CD4-positive, alpha-beta T cell treated with Interferon alpha-2 for 1 hour (primary cell): ENCODE data around the gene NME7.

ENCODE experiments used
- DNase-seq, 2 donors: peaks; one replicate each; pipeline ENCODE4 v3.0.0-alpha.2; 2020 to 2022

The NME7 gene

DNA sequence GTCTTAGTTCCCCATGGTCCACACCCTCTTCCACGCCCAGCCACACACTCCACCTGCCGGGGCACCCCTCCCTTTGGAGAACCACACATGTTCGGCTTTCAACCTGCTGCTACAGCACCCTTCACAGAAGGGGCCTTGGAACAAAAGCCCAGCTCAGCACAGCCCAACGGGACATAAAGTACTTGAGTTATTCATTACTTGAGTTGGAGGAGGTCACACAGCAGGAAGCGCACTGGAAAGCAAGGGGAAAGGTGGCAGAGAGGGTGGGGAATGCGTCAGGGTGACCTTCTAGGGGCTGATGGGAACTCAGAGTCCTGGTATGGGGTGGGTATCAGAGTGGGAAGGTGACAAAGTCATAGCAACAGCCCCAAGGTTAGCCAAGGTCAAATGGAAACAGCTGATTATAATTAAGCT lies 264.1 kb downstream of the NME7 start:
- no peak for DNase-seq

DNA sequence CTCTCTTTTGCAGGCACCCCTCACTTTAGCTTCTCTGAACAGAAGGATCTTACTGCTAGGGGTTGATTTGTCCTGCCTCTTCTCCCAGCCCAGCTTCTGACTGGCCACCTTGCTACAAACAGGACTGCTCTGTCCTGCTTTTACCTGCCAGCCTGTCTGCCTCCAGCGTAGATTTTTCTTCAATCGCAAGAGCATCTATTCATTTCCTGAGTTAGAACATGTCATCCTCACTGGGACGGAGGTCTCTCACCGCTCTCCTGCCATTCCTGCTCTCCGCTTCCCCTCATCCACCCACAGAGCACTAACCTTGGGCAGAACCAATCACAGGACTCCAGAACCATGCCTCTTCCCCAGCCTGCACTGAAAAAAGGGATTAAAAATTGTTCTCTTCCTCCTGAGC lies 264.6 kb downstream of the NME7 start:
- DNase-seq = no peak

DNA sequence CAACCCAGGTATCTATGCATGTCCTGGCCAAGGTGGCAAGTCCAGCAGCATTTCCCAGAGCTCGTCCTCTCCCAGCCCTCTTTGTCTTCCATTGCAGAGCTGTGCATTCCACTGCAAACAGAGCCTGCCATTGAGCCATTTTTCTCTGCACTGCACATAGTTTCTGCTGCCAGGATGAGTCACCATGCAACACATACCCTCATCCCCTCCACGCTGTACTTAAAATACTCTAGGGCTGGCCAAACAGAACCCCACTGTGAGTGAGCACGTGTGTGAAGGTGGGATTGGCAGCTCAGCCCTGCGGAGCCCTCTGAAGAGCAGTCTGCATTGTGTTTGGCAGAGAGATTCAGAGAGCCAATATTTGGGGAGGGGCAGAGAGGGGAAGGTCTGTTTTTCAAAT lies 265.0 kb downstream of the NME7 start:
- DNase-seq = no peak

DNA sequence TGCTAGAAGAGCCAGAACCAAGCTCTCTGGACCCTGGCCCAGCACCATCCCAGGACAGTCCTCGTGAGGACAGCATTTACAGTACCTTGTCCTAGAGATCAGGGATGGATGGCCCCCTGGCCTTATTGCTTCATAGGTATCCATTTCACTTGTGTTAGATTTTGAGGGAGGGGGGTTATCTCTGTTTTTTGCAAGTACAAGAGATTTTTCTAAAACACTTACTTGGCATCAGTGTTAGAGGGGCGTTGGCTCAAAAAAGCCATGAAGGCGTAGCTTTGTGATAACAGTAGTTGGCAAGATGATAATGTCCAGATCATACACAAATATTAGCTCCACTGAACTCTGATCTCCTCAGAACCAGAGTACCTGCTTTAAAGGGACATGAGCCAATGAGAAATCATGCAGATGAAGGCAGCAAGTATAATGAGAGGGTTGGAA lies 266.9 kb downstream of the NME7 start:
- DNase-seq = no peak

DNA sequence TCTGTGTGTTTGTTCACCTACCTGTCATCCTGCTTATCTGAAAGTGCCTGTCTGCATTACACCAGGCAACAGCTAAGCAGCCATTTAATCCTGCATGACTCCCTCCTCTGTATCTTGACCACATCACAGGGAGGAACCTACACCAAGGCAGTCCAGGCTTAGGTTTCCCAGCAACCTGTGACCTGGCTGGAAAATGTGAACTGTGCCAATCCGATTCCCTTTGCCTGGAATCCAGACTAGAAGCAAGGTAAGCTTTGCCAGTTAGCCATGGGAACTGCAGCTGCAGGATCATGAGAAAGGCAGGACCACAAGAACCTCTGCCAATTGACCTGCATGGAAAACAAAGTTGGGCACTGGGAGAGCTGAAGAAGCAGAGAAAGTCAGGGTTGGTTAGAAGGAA lies 267.4 kb downstream of the NME7 start:
- no peak for DNase-seq

DNA sequence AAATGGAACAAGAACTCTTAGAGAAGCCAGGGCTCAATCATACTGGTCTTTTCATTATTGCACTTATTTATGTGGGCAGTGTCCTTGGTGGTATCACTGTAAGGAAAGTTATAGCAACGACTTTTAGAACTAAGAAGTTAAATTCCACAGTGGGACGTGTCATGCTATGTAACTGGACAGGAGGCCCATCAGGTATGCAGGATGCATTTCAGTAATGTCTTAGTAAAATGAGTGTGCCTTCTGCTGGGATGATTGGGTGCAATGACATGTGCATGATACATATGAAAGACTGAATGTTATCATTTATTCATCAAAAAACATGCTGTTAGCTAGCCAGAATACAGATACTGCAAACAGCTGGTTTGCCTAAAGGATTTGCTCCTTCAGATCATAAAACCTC lies 268.0 kb downstream of the NME7 start:
- DNase-seq = no peak

DNA sequence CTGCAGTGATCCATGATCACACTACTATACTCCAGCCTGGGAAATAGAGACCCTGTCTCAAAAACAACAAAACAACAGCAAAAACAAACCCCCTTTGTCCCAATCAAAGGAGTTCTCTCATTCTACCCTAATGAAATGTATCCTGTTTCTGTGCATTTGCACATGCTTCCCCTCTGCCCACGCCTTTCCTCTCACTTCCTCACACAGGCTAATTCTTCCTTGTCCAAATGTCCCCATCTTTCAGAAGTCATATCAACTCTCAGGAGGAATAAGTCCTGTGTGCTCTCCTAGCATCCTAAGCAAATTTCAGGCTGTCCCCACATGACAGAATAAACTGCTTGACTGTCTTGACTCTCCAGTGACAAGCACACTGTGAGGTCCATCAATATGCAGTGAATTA lies 269.2 kb downstream of the NME7 start:
- DNase-seq = no peak

DNA sequence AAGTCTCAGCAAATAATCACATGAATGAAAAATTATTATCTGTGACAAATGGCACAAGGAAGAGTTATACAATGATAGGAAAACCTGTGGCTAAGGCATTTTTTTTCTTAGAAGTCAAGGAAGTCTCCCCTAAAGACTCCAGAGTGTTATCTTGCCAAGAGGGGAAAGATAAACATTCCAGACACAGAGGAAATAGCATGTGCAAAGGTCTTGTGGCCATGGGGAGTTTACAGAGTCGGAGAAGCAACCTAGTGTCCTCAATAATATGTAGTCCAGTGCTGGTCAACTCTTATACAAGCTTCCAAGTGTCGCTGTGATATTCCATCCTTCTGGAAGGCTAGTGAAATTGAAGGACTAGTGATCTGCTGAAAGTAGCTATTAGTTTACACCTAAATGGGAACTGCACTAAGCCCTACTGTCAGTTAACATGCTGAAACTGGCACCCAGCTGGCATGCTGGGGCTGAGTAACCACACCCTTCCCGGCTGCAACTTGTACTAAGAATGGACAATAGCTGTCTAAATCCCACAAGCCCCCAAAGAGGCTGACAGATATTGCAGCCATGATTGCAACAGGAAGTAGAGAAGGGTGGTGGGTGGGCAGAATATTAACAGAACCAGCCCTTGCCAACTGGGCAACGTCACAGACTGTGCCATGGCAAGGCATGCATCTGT lies 272.6 kb downstream of the NME7 start:
- no peak for DNase-seq

DNA sequence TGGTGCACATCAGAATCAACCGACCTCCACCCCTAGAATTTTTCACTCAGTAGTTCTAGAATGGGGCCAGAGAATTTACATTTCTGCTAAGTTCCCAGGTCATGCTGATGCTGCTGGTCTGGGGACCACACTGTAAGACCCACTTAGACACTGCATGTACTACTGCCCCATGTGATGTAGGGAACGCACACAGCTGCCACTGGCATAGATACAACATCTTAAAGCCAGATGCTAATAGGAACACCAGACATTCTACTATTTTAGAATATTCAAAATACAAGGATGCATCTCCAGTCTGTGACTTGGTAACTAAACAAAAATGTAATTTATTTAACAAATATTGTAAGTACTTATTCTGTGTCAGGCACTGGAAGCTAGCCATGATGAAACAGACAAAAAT lies 275.2 kb downstream of the NME7 start:
- no peak for DNase-seq

DNA sequence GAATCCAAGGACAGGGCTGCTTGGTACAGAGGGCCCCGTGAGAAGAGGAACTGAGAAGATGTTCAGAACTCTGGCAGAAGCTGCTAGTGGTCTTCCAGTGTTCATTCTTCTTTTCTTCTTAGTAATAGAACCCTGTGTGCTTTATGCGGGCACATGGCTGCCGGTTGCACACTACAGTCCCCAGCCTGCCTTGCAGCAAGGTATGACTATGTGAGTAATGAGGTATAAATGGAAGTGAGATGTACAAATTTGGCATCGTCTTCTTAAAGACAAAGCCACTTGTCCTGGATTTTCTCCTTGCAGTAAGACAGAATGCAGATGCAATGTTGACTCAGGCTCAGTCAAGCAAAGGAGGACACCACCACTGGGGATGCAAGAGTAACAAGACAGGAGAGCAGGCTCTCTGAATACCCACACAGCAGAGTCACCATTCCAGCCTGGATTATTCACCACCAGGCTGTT lies 276.1 kb downstream of the NME7 start:
- no peak for DNase-seq

DNA sequence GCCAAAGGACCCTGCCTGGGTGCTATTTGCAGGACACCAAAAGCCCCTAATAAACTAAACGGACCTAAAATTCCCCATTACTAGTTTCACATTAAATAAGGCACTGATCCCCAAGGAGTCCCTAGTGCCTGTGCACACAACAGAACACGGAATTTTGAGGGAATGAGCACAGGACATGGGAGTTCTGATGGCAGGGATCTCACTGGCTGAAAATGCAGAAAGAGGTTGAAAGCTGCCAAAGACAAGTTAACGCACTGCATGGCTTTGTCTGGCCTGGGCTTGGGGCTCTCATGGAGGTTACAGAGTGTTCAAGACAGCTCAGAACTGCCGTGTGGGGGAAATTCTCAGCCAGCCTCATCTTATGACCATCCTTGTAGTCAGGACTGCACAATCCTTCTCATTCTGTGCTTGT lies 276.7 kb downstream of the NME7 start:
- no peak for DNase-seq

DNA sequence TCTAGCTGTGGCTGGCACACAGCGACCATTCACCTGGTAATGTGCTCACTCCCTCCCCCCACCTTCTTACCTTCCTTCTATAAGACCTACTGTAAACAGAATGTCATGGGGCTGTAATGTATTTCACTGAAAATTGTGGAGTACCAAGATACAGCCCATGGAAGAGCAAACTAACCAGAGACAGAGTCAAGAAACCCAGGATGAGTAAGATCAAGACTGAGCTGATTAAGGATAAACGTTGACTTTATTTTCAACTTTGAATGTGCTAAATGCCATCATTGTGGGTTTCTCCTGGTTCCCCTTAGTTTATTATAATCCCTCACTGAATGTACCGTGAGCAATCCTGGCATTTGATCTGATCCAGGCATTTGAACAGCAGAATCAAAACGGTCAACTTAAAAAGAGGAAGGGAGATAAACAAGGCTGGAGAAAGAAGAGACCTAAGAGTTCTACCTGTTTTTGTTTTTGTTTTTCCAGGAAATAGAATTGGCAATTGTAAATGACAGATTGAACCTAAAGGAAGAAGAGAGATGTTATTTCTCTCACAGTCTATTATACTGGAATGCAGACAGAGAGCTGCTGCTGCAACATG lies 277.2 kb downstream of the NME7 start:
- DNase-seq = no peak

DNA sequence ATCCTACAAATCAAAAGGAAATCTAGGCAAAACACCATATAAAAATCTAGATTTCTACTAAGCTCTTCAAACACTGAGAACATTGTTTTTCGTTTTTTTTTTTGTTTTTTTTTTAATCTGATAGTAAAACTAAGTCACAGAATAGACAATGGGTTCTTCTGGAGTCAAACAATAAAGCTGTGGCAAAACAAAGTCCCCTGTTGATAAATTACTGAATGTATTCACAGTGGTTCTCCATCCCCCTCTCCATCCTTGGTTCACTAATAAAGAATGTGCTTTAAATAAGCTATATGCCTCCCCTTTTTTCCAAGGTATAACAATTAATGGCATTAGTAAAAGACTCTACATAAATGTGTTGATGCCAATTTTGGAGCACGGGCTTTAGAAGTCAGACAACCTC lies 277.8 kb downstream of the NME7 start:
- no peak for DNase-seq

DNA sequence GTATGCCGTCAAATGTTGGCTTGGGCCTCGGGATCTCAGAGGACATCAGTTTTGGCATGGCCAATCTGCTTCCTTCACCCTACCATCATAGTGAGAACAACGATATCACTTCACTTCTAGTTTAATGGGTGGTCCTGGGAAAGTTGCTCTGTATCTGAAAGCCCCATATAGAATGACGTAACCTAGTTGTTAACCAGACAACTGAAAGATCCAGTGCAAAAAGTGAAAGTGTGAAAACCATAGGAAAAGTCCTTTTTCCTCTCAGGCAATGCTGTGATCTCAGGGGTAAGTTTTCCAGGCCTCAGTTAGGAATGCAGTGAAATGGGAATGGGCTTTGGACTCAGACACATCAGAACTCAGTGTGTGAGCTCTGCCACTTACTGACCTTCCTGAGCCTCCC lies 279.7 kb downstream of the NME7 start:
- DNase-seq = no peak

DNA sequence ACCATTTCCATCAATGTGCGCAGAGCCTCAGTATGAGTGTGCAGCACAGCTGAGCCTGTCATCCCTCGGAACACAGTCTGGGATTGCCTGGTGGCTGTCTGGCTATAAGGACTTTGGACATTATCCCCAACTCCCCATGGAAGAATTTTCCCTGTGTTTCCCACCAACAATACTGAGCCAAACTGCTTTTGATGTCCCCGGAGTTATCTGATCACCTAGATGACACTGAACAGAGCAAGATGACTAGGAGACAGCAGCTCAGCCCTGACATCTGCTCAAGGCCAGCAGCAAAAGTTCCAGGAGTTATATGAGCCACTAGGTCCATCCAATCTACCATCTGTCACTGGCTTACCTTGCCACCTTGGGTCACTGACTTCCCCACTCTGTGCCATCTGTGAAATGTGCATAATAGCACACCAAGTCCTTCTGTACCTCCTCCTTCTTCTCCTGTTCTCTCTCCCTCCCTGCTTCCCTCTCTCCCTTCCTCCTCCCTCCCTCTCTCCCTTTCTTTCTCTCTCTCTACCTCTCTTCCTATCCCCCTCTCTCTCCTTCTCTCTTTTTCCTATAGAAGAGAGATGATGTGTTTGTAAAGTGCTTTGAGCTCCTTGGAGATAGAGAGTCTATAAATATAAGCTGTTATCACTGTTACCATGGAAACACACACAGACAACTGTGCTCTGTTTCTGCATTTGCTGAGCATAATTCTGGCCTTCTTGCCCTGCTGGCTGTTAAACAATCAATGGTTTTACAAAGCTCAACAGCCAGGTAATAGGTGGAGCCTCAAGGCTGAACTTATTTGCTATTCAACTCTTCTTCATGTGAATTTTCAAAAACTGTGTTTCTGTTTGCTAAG lies 280.8 kb downstream of the NME7 start:
- DNase-seq = peak in 1 of 2 donors; percentile 34

DNA sequence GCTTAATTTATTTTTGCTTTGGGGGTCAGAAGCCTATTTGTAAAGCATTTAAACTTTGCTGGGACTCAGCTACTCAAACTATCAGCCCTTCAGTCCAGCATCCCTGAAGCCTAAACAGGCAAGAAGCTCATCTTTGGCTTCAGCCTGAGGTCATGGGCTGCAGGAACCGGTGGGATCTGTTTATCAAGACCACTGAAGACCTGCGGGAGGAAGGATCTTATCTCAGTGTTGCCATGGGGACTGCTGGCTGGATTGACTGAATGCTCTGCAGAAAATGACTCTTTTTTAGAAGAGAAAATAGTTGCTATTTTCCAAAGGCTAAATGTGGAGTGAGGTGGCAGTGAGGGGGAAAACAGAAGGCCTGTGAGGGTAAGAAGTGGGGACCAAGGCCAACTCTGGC lies 281.7 kb downstream of the NME7 start:
- DNase-seq = no peak
